Tibial nerve (tissue), 3 donors: Measurements from ENCODE around the gene CRB2.

ENCODE experiments used
- CTCF ChIP-seq, 5 experiments: fragments of 200-600 bp in 3 of 5; fragments of 450-650 bp in 2 of 5; sonication (generic) in 3 of 5; IDR thresholded peaks; one replicate each; pipeline ENCODE4 v1.5.1; 2016 to 2019; ENCODE audit warnings: antibody characterized with exemption in 5 of 5, mild to moderate bottlenecking in 3 of 5, moderate library complexity in 2 of 5
- POLR2A ChIP-seq, 2 donors: fragments of 450-650 bp; IDR thresholded peaks; one replicate each; pipeline ENCODE4 v1.6.1; 2017; ENCODE audit warnings: antibody characterized with exemption in 2 of 2, mild to moderate bottlenecking in 2 of 2, moderate library complexity in 2 of 2

GRCh38 chr9:123418052-123418430 lies 62.0 kb downstream of the CRB2 start:
- TF ChIP-seq CTCF (IDR thresholded peaks at IDR 0.05): no peak
- no peak for TF ChIP-seq POLR2A (IDR thresholded peaks at IDR 0.05)
